GM12801 (cell line): ENCODE measurements around the gene KCTD6.

ENCODE experiments used
- TF ChIP-seq, protein P1 (sequence below): IDR thresholded peaks from one replicate; pipeline ENCODE4 v1.5.1; 2011; ENCODE audit warnings: control low read depth; ENCODE audit not compliant: insufficient read length; ENCODE audit errors: extremely low read depth

Gene KCTD6

DNA sequence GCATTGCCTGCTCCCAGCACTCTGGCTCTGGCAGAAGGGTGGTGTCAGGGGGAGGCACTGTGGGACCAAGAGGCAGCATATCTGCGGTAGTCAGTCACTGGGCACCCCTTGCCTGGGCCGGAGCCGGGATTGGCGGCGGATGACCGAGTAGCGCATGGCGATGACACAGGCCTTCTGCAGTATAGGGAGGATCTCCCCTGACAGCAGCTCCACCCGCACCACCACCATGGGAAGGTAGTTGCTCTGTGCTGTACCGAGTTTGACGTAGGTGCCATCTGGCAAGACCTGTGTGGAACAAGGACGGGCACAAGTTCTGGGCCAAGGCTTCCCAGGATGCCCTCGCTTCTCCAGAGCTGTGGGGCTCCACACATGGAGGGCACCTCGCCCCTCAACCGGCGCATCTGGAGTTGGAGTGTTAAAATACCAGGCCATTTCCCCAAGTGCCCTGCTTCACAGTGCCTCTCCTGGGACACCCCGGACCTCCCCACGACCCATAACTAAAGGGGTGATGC is 38.5 kb downstream of the KCTD6 start:
- TF ChIP-seq, protein P1, sequence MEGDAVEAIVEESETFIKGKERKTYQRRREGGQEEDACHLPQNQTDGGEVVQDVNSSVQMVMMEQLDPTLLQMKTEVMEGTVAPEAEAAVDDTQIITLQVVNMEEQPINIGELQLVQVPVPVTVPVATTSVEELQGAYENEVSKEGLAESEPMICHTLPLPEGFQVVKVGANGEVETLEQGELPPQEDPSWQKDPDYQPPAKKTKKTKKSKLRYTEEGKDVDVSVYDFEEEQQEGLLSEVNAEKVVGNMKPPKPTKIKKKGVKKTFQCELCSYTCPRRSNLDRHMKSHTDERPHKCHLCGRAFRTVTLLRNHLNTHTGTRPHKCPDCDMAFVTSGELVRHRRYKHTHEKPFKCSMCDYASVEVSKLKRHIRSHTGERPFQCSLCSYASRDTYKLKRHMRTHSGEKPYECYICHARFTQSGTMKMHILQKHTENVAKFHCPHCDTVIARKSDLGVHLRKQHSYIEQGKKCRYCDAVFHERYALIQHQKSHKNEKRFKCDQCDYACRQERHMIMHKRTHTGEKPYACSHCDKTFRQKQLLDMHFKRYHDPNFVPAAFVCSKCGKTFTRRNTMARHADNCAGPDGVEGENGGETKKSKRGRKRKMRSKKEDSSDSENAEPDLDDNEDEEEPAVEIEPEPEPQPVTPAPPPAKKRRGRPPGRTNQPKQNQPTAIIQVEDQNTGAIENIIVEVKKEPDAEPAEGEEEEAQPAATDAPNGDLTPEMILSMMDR, result no peak

DNA sequence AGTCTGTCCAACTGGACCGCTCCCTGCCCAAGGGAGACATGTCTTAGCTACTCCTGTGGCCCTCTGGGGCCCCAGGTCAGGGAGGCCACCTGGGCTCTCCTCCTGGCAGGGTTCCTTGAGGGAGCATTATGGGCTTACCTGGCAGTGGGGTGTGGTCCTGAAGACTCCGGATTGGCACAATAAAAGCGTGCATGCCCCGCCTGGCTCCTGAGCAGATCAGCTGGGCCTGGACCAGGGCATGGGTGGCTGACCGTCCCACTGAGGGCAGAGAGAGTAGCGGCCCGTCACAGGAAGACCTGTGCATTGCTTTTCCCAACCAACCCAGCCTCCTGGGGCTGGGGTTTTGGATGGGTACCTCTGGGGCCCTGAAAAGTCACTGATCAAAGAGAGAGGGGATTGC is 39.7 kb downstream of the KCTD6 start:
- TF ChIP-seq, protein P1, result no peak

GRCh38 chr3:58531956-58532355 is 40.1 kb downstream of the KCTD6 start:
- TF ChIP-seq, protein P1, result no peak

- TF ChIP-seq, protein P1, result peak; percentile 6
Observed at GRCh38 chr3:58532794-58533220, 40.9 kb downstream of the KCTD6 start.

- TF ChIP-seq, protein P1, result no peak
Observed at GRCh38 chr3:58534592-58535494, 42.9 kb downstream of the KCTD6 start.

- TF ChIP-seq, protein P1, result no peak
Observed at GRCh38 chr3:58535531-58536500, 43.9 kb downstream of the KCTD6 start.
